ENCODE measurements around the gene NKTR.

DNA sequence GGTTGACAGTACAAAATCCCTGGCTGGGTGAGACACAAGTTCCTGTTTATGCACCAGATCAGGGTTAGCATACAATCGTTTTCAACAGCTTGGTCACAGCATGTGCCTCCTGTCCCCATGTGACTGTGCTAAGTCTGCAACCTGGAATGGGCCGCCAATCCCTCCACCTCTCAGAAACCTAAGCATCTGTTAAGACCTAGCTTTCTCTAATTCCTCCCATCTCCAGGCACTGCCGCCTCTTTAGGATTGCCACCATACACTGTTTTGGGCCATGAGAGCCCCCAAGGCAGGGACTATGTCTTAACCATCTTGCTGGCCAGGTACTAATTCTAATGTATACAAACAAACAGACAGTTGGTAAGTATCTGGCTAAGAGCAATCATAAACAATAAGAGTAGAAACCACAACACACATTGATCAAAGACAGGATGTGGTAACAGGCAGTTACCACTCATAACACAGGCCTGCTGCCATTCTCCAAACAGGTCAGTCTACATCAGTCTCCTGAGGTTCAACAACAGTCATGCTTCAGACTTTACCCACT lies 44.3 kb upstream of the NKTR start:
- TF ChIP-seq EZH2 (IDR thresholded peaks at IDR 0.05; ENCODE audit: insufficient read depth, poor library complexity, severe bottlenecking) (no peak), EZH2phosphoT487 (IDR thresholded peaks at IDR 0.05; ENCODE audit: insufficient read depth, low read depth) (no peak)

Data from GM23248 (cell line).